ENCODE data around the gene SLC7A10. TPM values are rescaled to one million over a fixed set of nuclear protein-coding genes. Genes with fewer than 3 reads are reported as not detected.
"Not testable (repeated sequence)": the region's sequence is repeated elsewhere in the genome, so short reads cannot be mapped to it uniquely, and the experiment has no call there.

SLC7A10 gene
- total RNA-seq, 1 donor from 2014 or later, result 0.41 TPM

- FAIRE-seq (no peak), DNase-seq (ENCODE audit: low spot score in 2 of 2) (no peak)
These were observed 36.2 kb downstream of the SLC7A10 start for GRCh38 chr19:33189453-33189852.

- DNase-seq (ENCODE audit: low spot score in 2 of 2) (no peak), FAIRE-seq (no peak)
These were observed 38.5 kb downstream of the SLC7A10 start for GRCh38 chr19:33187183-33187540.

- FAIRE-seq (no peak), DNase-seq (ENCODE audit: low spot score in 2 of 2) (no peak)
These were observed 39.0 kb downstream of the SLC7A10 start for GRCh38 chr19:33186431-33187182.

- no peak for DNase-seq (ENCODE audit: low spot score in 2 of 2)
- FAIRE-seq, result no peak
These were observed 48.2 kb downstream of the SLC7A10 start for GRCh38 chr19:33177417-33177979.

GRCh38 chr19:33176670-33177416, 48.8 kb downstream of the SLC7A10 start:
- FAIRE-seq (no peak), DNase-seq (ENCODE audit: low spot score in 2 of 2) (peak; percentile 90 to 94)

GRCh38 chr19:33175886-33176669, 49.6 kb downstream of the SLC7A10 start:
- FAIRE-seq, result no peak
- DNase-seq (ENCODE audit: low spot score in 2 of 2), result no peak

- FAIRE-seq (no peak), DNase-seq (ENCODE audit: low spot score in 2 of 2) (no peak)
These were observed 50.4 kb downstream of the SLC7A10 start for GRCh38 chr19:33175156-33175782.

- FAIRE-seq, result no peak
- no peak for DNase-seq (ENCODE audit: low spot score in 2 of 2)
These were observed 51.5 kb downstream of the SLC7A10 start for GRCh38 chr19:33174186-33174585.

GRCh38 chr19:33171916-33172359, 53.7 kb downstream of the SLC7A10 start:
- FAIRE-seq (no peak), DNase-seq (ENCODE audit: low spot score in 2 of 2) (no peak)

- DNase-seq (ENCODE audit: low spot score in 2 of 2) (no peak), FAIRE-seq (no peak)
These were observed 54.3 kb downstream of the SLC7A10 start for GRCh38 chr19:33171222-33171795.

GRCh38 chr19:33168528-33168927, 57.1 kb downstream of the SLC7A10 start:
- FAIRE-seq, result no peak
- DNase-seq (ENCODE audit: low spot score in 2 of 2), result no peak

- DNase-seq (ENCODE audit: low spot score in 2 of 2), result no peak
- FAIRE-seq, result no peak
These were observed 58.2 kb downstream of the SLC7A10 start for GRCh38 chr19:33167438-33167837.

- FAIRE-seq; DNase-seq (ENCODE audit: low spot score in 2 of 2): not testable (repeated sequence)
These were observed 59.6 kb downstream of the SLC7A10 start for GRCh38 chr19:33166037-33166436.

GRCh38 chr19:33163481-33163880, 62.2 kb downstream of the SLC7A10 start:
- FAIRE-seq, result no peak
- no peak for DNase-seq (ENCODE audit: low spot score in 2 of 2)

- FAIRE-seq (no peak), DNase-seq (ENCODE audit: low spot score in 2 of 2) (no peak)
These were observed 64.4 kb downstream of the SLC7A10 start for GRCh38 chr19:33161201-33161600.

GRCh38 chr19:33159893-33160292, 65.8 kb downstream of the SLC7A10 start:
- DNase-seq (ENCODE audit: low spot score in 2 of 2) (no peak), FAIRE-seq (no peak)

GRCh38 chr19:33159149-33159548, 66.5 kb downstream of the SLC7A10 start:
- FAIRE-seq, result no peak
- no peak for DNase-seq (ENCODE audit: low spot score in 2 of 2)

Measured in frontal cortex (tissue), 4 donors.